IMR-90 (cell line): Measurements from ENCODE around the gene SCAANT1. TPM values are rescaled to one million over a fixed set of nuclear protein-coding genes. Genes with fewer than 3 reads are reported as not detected.
A peak's percentile ranks its signal among the peaks of the same experiment; 100 is the strongest.

ENCODE experiments used
- ATAC-seq: fragments of 200-7000 bp; cut with Tn5 transposase; 2 replicates; pipeline ENCODE4 v1.9.1; 2020; ENCODE audit warnings: low read depth, mild to moderate bottlenecking, moderate library complexity
- BruUV-seq: library from RNA; stranded (reverse); fragments of 400-500 nt; replicated peaks from 2 replicates; lab custom pipeline; 2021; lab: Mats Ljungman, UMichigan
- CTCF ChIA-PET: fragments of 300-600 bp; formaldehyde crosslinking; extraction: SDS; loops from one replicate; lab custom pipeline; 2021; ENCODE audit warnings: antibody characterized with exemption; lab: Yijun Ruan, JAX
- POLR2A ChIA-PET: fragments of 300-600 bp; sonication (Branson Sonifier 250); formaldehyde crosslinking; loops from one replicate; lab custom pipeline; 2022; ENCODE audit warnings: antibody characterized with exemption; ENCODE audit not compliant: unreplicated experiment; lab: Charles Lee
- DNase-seq: peaks from one replicate; pipeline ENCODE4 v3.0.0; 2013
- H2AFZ ChIP-seq: replicated peaks from 2 replicates; pipeline ENCODE3; 2013; ENCODE audit warnings: low read length, mild to moderate bottlenecking; ENCODE audit not compliant: poor library complexity
- H2AK5ac ChIP-seq: 2 replicates; pipeline ENCODE4 v1.6.1; 2013; ENCODE audit warnings: low read depth, low read length, inconsistent platforms
- H2AK9ac ChIP-seq: replicated peaks from 2 replicates; pipeline ENCODE3; 2013; ENCODE audit warnings: mild to moderate bottlenecking, low read depth, low read length, moderate library complexity; ENCODE audit not compliant: poor library complexity
- H2BK120ac ChIP-seq: 2 replicates; pipeline ENCODE4 v1.6.1; 2013; ENCODE audit warnings: low read depth, low read length, inconsistent platforms
- H2BK15ac ChIP-seq: 3 replicates; pipeline ENCODE4 v1.6.1; 2013; ENCODE audit warnings: low read depth, low read length, inconsistent platforms
- H2BK20ac ChIP-seq: 2 replicates; pipeline ENCODE4 v1.6.1; 2013; ENCODE audit warnings: low read depth, mild to moderate bottlenecking, inconsistent platforms, low read length, moderate library complexity
- H2BK5ac ChIP-seq: 2 replicates; pipeline ENCODE4 v1.6.1; 2013; ENCODE audit warnings: mild to moderate bottlenecking, low read depth, low read length, inconsistent platforms; ENCODE audit not compliant: poor library complexity, severe bottlenecking
- H3K14ac ChIP-seq: replicated peaks from 2 replicates; pipeline ENCODE4 v1.6.1; 2013; ENCODE audit warnings: low read depth, low read length, inconsistent platforms
- H3K18ac ChIP-seq: 2 replicates; pipeline ENCODE4 v1.6.1; 2013; ENCODE audit warnings: low read depth, low read length, control low read depth
- H3K23ac ChIP-seq: 2 replicates; pipeline ENCODE4 v1.6.1; 2013; ENCODE audit warnings: low read depth, low read length, inconsistent platforms
- H3K27ac ChIP-seq: 2 replicates; pipeline ENCODE4 v1.5.1; 2013; ENCODE audit warnings: mild to moderate bottlenecking, control low read depth, low read length; ENCODE audit not compliant: insufficient read depth
- H3K27me3 ChIP-seq: 2 replicates; pipeline ENCODE4 v1.6.1; 2013; ENCODE audit warnings: low read length; ENCODE audit not compliant: control insufficient read depth, insufficient read depth
- H3K36me3 ChIP-seq: 2 replicates; pipeline ENCODE4 v1.6.1; 2013; ENCODE audit warnings: low read length, mixed read lengths; ENCODE audit not compliant: control insufficient read depth, insufficient read depth
- H3K4ac ChIP-seq: 2 replicates; pipeline ENCODE4 v1.6.1; 2013; ENCODE audit warnings: low read depth, low read length, inconsistent platforms
- H3K4me1 ChIP-seq: 2 replicates; pipeline ENCODE4 v1.6.1; 2013; ENCODE audit warnings: low read length, mixed read lengths; ENCODE audit not compliant: control insufficient read depth, insufficient read depth
- H3K4me2 ChIP-seq: 2 replicates; pipeline ENCODE4 v1.6.1; 2013; ENCODE audit warnings: low read depth, mild to moderate bottlenecking, control low read depth, low read length, moderate library complexity
- H3K4me3 ChIP-seq: 2 replicates; pipeline ENCODE4 v1.5.1; 2013; ENCODE audit warnings: low read depth, mild to moderate bottlenecking, control low read depth, low read length, moderate library complexity; ENCODE audit not compliant: insufficient read depth
- H3K56ac ChIP-seq: 2 replicates; pipeline ENCODE4 v1.6.1; 2013; ENCODE audit warnings: low read length, inconsistent platforms; ENCODE audit not compliant: insufficient read depth; ENCODE audit errors: extremely low read depth
- H3K79me1 ChIP-seq, 2 experiments: 2 replicates each; pipeline ENCODE4 v1.6.1; 2013; ENCODE audit warnings: low read length in 2 of 2, inconsistent platforms in 1 of 2, low read depth in 1 of 2
- H3K9ac ChIP-seq: 2 replicates; pipeline ENCODE4 v1.6.1; 2013; ENCODE audit warnings: low read depth, low read length, control low read depth
- H3K9me1 ChIP-seq: 2 replicates; pipeline ENCODE4 v1.6.1; 2013; ENCODE audit warnings: low read length, inconsistent platforms; ENCODE audit not compliant: insufficient read depth
- H3K9me3 ChIP-seq: 2 replicates; pipeline ENCODE4 v1.6.1; 2013; ENCODE audit warnings: low read length; ENCODE audit not compliant: control insufficient read depth, insufficient read depth
- H4K20me1 ChIP-seq: 2 replicates; pipeline ENCODE4 v1.6.1; 2013; ENCODE audit warnings: low read length, inconsistent platforms; ENCODE audit not compliant: insufficient read depth
- H4K5ac ChIP-seq: 2 replicates; pipeline ENCODE4 v1.6.1; 2013; ENCODE audit warnings: mild to moderate bottlenecking, low read depth, low read length, control low read depth
- H4K8ac ChIP-seq, 2 experiments: 2 replicates each; pipeline ENCODE4 v1.6.1; 2013; ENCODE audit warnings: low read depth in 2 of 2, low read length in 2 of 2, control low read depth in 1 of 2, inconsistent platforms in 1 of 2
- H4K91ac ChIP-seq: 2 replicates; pipeline ENCODE4 v1.6.1; 2013; ENCODE audit warnings: low read depth, low read length, inconsistent platforms; ENCODE audit not compliant: insufficient read depth
- BHLHE40 ChIP-seq: fragments of 150-350 bp; IDR thresholded peaks from 2 replicates; pipeline ENCODE4 v1.6.1; 2016; ENCODE audit warnings: mild to moderate bottlenecking, low read depth, low read length
- CHD1 ChIP-seq: IDR thresholded peaks from 2 replicates; pipeline ENCODE4 v1.6.1; 2012; ENCODE audit warnings: low read depth, low read length, improper control_type of control experiment
- FOS ChIP-seq: fragments of 150-350 bp; IDR thresholded peaks from 2 replicates; pipeline ENCODE4 v1.6.1; 2016; ENCODE audit warnings: low read depth, low read length
- MAFK ChIP-seq: IDR thresholded peaks from 2 replicates; pipeline ENCODE4 v1.6.1; 2012; ENCODE audit warnings: low read depth, low read length, improper control_type of control experiment
- MAZ ChIP-seq: IDR thresholded peaks from 2 replicates; pipeline ENCODE4 v1.6.1; 2012; ENCODE audit warnings: low read depth, mild to moderate bottlenecking, low read length, improper control_type of control experiment, moderate library complexity, borderline replicate concordance
- MXI1 ChIP-seq: IDR thresholded peaks from 2 replicates; pipeline ENCODE4 v1.6.1; 2012; ENCODE audit warnings: low read depth, mild to moderate bottlenecking, low read length, moderate library complexity, borderline replicate concordance
- NFE2L2 ChIP-seq: fragments of 150-350 bp; IDR thresholded peaks from 2 replicates; pipeline ENCODE4 v1.6.1; 2016; ENCODE audit warnings: low read depth, mild to moderate bottlenecking, low read length
- POLR2A ChIP-seq: IDR thresholded peaks from 2 replicates; pipeline ENCODE4 v1.6.1; 2012; ENCODE audit warnings: mild to moderate bottlenecking, low read depth, low read length
- RAD21 ChIP-seq: IDR thresholded peaks from 2 replicates; pipeline ENCODE4 v1.6.1; 2012; ENCODE audit warnings: low read length, improper control_type of control experiment
- RCOR1 ChIP-seq: IDR thresholded peaks from 2 replicates; pipeline ENCODE4 v1.6.1; 2012; ENCODE audit warnings: mild to moderate bottlenecking, low read length, improper control_type of control experiment; ENCODE audit not compliant: insufficient replicate concordance
- RFX5 ChIP-seq: IDR thresholded peaks from 2 replicates; pipeline ENCODE4 v1.8.0; 2012; ENCODE audit warnings: low read depth, mild to moderate bottlenecking, low read length, moderate library complexity
- SMC3 ChIP-seq: fragments of 150-350 bp; IDR thresholded peaks from 2 replicates; pipeline ENCODE4 v1.6.1; 2016; ENCODE audit warnings: low read depth, mild to moderate bottlenecking, antibody characterized with exemption, low read length, moderate library complexity
- USF2 ChIP-seq: fragments of 150-350 bp; IDR thresholded peaks from 2 replicates; pipeline ENCODE4 v1.6.1; 2017; ENCODE audit warnings: mild to moderate bottlenecking, antibody characterized with exemption, low read length, low read depth
- WGBS, 2 experiments: methylation state at CpG; one replicate each; pipeline versions ENCODE4 v1.1.5 to v1.1.7; 2013; ENCODE audit warnings: missing lambda C conversion rate in 2 of 2; ENCODE audit not compliant: insufficient read length in 1 of 2; ENCODE audit errors: extremely low coverage in 2 of 2; 5-methylcytosine and 5-hydroxymethylcytosine counted together
- dilution Hi-C: fragments of 300-500 bp; cut with HindIII; formaldehyde crosslinking; loops from one replicate; pipeline ENCODE4 v1.14.3; 2018; ENCODE audit warnings: low sequenced_read_pairs; ENCODE audit not compliant: unreplicated experiment
- in situ Hi-C: fragments of 300-500 bp; cut with MboI; formaldehyde crosslinking; loops from 3 replicates; pipeline ENCODE4 v1.14.3; 2019; ENCODE audit warnings: low sequenced_read_pairs, inconsistent platforms, mixed read lengths
- intact Hi-C: fragments of 100-400 bp; cut with micrococcal nuclease; formaldehyde crosslinking; loops from 2 replicates; pipeline ENCODE4 v1.10.0; 2022
- polyA plus RNA-seq, 3 experiments: library from polyadenylated mRNA; depleted of rRNA; stranded (reverse); fragments of >200 nt; gene quantifications; 2 replicates each; pipeline ENCODE4 v1.2.3, GENCODE V29; 2012; ENCODE audit warnings: low replicate concordance in 1 of 3
- total RNA-seq: library from RNA; depleted of rRNA; stranded (reverse); fragments of >200 nt; gene quantifications from 2 replicates; pipeline ENCODE4 v1.2.3, GENCODE V29; 2012
- TF ChIP-seq, protein P1 (sequence below): conservative IDR thresholded peaks from 2 replicates; pipeline ENCODE4 v1.5.1; 2012; ENCODE audit warnings: mild to moderate bottlenecking, low read depth, low read length, improper control_type of control experiment
- TF ChIP-seq, protein P2 (sequence below): fragments of 150-350 bp; IDR thresholded peaks from 2 replicates; pipeline ENCODE4 v1.6.1; 2016; ENCODE audit warnings: low read depth, mild to moderate bottlenecking, low read length, moderate library complexity, borderline replicate concordance

Gene SCAANT1
- total and polyA plus RNA-seq, 2 of the 4 experiments (the other 2 are of a cell fraction) = not detected

DNA sequence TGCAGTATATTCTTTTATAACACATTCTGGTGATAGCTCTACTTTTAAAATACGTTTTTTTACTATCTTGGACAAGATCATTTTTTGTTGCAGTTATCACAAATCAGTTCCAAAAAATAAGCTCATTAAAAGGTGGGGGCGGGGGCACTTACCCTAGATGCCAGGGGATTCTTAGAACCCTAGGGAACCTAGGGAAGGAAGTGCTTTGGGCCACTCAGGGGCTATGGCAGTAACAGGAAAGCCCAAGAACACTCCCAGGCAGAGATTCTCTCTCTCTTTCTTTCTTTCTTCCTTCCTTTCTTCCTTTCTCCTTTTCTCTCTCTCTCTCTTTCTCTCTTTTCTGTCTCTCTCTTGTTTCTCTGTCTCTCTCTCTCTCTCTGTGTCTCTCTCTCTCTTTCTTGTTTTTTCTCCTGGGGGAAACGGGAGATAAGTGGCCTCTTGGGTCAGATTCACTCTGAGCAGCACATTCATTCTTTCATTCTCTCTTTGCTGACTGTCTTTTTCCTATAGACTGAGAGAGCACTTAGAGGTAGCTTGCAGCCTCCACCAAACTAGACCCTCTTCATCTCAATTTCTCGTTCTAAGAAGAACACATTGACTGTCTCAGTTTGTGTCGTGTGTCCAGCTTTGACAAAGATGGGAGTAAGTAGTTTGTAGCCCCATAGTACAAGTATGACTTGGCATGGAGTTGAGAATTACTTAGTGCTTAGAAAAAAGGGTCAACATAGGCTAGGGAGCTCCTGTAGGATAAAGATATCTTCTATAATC is 16.6 kb downstream of the SCAANT1 start:
- H3K36me3 ChIP-seq = peaks cover 12% of the 10 kb centered on the region
- CTCF ChIA-PET = interaction anchor here (0.7 kb wide), 1 partner anchor 451 kb away, joined by 3 read pairs; no protein-coding TSS in a partner anchor
- no peak overlapping the region for H2AFZ ChIP-seq
- H2BK120ac ChIP-seq = no peak overlapping the region
- intact Hi-C loops (no loop called here), dilution Hi-C loops (no loop called here), in situ Hi-C loops (no loop called here)
- DNase-seq (no peak), ATAC-seq (no peak; the same call in 1 of the 2 replicates)
- H3K9ac ChIP-seq = no peak overlapping the region
- H4K91ac ChIP-seq = no peak overlapping the region
- peaks cover 14% of the 10 kb centered on the region; the same call in 1 of the 2 replicates for H4K20me1 ChIP-seq
- peaks cover 3% of the 10 kb centered on the region for H3K4me1 ChIP-seq
- H3K27me3 ChIP-seq = no peaks in the 10 kb centered on the region
- no peak overlapping the region for H3K18ac ChIP-seq
- H4K8ac ChIP-seq = no peak overlapping the region
- H4K5ac ChIP-seq = no peak overlapping the region
- no CpG with 5 or more reads among the region's 5 CpGs for WGBS, 2 experiments
- POLR2A ChIA-PET = no interaction called here
- no peak overlapping the region for H2AK9ac ChIP-seq
- no peak overlapping the region for H3K4me2 ChIP-seq
- BruUV-seq = no TSS peak
- H2AK5ac ChIP-seq = no peak overlapping the region
- H3K23ac ChIP-seq = 0 out of 2 replicates have a peak overlapping the region, but pooled peaks have one; percentile 31
- H3K14ac ChIP-seq = peak overlapping the region; percentile 55; the same call in 1 of the 2 replicates
- H3K56ac ChIP-seq = no peak overlapping the region
- no peak overlapping the region for H3K4ac ChIP-seq
- no peak overlapping the region for H2BK15ac ChIP-seq
- TF ChIP-seq SMC3 (no peak), NFE2L2 (no peak), RFX5 (no peak), FOS (no peak), POLR2A (no peak), BHLHE40 (no peak), MAZ (no peak), CHD1 (no peak), RAD21 (no peak), RCOR1 (no peak), MAFK (no peak), MXI1 (no peak), USF2 (no peak)
- TF ChIP-seq, protein P1, sequence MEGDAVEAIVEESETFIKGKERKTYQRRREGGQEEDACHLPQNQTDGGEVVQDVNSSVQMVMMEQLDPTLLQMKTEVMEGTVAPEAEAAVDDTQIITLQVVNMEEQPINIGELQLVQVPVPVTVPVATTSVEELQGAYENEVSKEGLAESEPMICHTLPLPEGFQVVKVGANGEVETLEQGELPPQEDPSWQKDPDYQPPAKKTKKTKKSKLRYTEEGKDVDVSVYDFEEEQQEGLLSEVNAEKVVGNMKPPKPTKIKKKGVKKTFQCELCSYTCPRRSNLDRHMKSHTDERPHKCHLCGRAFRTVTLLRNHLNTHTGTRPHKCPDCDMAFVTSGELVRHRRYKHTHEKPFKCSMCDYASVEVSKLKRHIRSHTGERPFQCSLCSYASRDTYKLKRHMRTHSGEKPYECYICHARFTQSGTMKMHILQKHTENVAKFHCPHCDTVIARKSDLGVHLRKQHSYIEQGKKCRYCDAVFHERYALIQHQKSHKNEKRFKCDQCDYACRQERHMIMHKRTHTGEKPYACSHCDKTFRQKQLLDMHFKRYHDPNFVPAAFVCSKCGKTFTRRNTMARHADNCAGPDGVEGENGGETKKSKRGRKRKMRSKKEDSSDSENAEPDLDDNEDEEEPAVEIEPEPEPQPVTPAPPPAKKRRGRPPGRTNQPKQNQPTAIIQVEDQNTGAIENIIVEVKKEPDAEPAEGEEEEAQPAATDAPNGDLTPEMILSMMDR = no peak
- TF ChIP-seq, protein P2, sequence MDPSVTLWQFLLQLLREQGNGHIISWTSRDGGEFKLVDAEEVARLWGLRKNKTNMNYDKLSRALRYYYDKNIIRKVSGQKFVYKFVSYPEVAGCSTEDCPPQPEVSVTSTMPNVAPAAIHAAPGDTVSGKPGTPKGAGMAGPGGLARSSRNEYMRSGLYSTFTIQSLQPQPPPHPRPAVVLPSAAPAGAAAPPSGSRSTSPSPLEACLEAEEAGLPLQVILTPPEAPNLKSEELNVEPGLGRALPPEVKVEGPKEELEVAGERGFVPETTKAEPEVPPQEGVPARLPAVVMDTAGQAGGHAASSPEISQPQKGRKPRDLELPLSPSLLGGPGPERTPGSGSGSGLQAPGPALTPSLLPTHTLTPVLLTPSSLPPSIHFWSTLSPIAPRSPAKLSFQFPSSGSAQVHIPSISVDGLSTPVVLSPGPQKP = no peak
- peaks cover 3% of the 10 kb centered on the region; the same call in 1 of the 2 replicates for H3K9me1 ChIP-seq
- H3K9me3 ChIP-seq = no peaks in the 10 kb centered on the region
- H2BK20ac ChIP-seq = no peak overlapping the region
- no peak overlapping the region for H2BK5ac ChIP-seq
- no peak overlapping the region for H3K4me3 ChIP-seq
- H3K79me1 ChIP-seq = peaks cover 25 to 59% of the 10 kb centered on the region in 2 experiments
- no peak overlapping the region for H3K27ac ChIP-seq
